GM21515 (cell line): ENCODE results near the gene RASA4.
"Not testable (repeated sequence)": the region's sequence is repeated elsewhere in the genome, so short reads cannot be mapped to it uniquely, and the experiment has no call there.

Source experiments
- ATAC-seq: cut with Tn5 transposase; IDR thresholded peaks from one replicate; pipeline ENCODE4 v1.9.1; 2021; ENCODE audit not compliant: unreplicated experiment

The RASA4 gene

DNA sequence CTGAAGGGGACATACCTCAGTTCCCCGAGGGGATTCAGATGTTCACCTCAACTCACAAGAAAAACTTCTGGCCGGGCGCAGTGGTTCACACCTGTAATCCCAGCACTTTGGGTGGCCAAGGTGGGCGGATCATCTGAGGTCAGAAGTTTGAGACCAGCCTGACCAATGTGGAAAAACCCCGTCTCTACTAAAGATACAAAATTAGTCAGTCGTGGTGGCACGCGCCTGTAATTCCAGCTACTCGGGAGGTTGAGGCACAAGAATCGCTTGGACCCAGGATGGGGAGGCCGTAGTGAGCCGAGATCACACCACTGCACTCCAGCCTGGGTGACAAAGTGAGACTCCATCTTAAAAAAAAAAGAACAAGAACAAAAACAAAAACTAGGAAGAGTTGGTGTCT is 71.3 kb downstream of the RASA4 start:
- ATAC-seq: not testable (repeated sequence)

GRCh38 chr7:102544372-102544771 is 72.2 kb downstream of the RASA4 start:
- not testable (repeated sequence) for ATAC-seq

GRCh38 chr7:102543596-102543995 is 73.0 kb downstream of the RASA4 start, which contains the start of gene UPK3BL2:
UPK3BL2 (minus strand) TSS chr7:102543696; CDS start chr7:102543636, 60 bp downstream.
- not testable (repeated sequence) for ATAC-seq

DNA sequence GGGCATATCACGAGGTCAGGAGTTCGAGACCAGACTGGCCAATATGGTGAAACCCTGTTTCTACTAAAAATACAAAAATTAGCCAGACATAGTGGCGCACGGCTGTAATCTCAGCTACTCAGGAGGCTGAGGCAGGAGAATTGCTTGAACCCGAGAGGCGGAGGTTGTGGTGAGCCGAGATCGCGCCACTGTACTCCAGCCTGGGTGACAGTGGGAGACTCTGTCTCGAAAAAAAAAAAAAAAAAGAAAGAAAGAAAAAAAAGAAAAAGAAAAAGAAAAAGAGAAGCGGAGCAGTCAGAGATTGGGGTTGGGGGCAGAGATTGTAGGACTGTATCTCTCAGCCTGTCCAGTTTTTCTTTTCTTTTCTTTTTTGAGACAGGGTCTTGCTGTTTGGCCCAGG is 73.8 kb downstream of the RASA4 start:
- not testable (repeated sequence) for ATAC-seq

DNA sequence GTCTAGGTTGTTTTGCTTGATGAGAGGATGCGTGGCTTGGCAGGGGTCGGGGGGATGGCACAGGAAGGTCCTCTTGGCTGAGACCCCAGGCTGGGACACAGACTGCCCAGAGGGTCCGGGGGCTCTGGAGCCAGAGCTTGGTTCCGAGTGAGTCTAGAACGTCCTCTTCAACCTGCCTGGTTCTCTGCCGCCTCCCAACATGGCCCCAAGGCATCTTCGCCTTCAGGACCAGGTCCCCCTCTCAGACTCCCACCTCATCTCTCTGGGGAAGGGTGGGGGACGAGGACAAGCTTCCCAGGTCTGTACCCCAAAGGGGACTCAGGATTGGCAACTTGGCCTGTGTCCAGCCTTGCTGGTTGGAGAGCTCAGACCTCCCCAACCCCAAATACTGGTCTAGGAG is 74.5 kb downstream of the RASA4 start:
- not testable (repeated sequence) for ATAC-seq

DNA sequence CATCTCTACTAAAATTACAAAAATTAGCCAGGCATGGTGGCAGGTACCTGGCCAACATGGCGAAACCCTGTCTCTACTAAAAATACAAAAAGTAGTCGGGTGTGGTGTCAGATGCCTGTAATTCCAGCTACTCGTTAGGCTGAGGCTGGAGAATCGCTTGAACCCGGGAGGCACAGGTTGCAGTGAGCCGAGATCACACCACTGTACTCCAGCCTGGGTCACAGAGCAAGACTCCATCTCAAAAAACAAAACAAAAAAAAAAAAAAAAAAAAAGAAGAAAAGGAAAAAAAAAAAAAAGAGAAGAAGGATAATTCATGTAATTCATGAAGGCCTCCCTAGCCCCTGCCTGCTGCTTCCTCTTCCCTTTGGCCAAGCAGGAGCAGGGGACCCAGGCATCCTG is 76.0 kb downstream of the RASA4 start:
- ATAC-seq: not testable (repeated sequence)

- not testable (repeated sequence) for ATAC-seq
Observed at GRCh38 chr7:102535062-102535615, 81.4 kb downstream of the RASA4 start.

- not testable (repeated sequence) for ATAC-seq
Observed at GRCh38 chr7:102532127-102532526, 84.4 kb downstream of the RASA4 start.

GRCh38 chr7:102531583-102531982 is 85.0 kb downstream of the RASA4 start:
- not testable (repeated sequence) for ATAC-seq

DNA sequence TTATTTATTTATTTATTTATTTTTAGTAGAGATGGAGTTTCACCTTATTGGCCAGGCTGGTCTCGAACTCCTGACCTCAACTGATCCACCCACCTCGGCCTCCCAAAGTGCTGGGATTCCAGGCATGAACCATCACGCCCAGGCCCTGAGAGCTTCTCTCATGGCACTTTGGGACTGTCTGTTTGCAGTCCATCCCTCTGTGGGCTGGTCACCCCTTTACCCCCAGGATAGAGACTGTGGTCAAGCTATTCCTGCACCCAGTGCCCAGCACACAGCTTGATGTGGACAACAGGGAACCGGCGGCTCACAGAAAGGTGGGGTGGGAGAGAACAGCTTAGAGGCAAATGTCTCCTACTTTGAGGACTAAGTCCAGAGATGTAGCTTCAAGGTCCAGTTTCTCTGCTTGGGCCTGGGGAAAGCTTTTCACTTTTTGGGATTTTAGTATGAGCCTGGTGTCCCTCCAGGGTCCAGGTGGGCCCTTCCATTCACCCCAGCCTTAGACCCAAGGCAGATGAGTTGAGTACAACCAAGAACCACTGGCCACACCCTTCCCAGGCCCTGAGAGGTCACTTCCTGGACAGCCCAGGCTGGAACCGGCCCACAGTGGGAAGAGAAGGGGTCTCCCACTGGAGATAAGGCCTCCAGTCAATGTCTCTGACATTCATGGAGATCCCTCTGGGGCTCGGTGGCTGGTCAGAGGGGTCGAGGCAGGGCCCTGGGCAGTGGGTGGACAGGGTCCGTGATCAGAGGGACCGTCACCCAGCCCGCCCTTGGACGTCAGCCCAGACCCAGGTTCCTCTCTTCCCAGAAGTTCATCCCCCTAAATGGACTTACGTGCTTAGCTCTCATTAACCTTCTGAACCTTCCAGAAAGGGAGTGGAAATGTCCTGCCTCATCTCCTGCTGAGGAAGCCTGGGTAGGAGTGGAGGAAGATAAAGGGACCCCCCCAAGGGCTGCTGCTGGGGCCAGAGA is 88.4 kb downstream of the RASA4 start:
- ATAC-seq: not testable (repeated sequence)

- not testable (repeated sequence) for ATAC-seq
Observed at GRCh38 chr7:102527182-102527581, 89.4 kb downstream of the RASA4 start.

- ATAC-seq: not testable (repeated sequence)
Observed at GRCh38 chr7:102524803-102525202, 91.8 kb downstream of the RASA4 start.
